HS-5 (cell line): Measurements from ENCODE around the gene COX18.

ENCODE experiments used
- DNase-seq: peaks from one replicate; pipeline ENCODE4 v3.0.0-alpha.2; 2012; ENCODE audit warnings: low read depth

COX18 gene

GRCh38 chr4:73069338-73070073 is at the start of gene COX18:
Gene COX18, minus strand, starts transcription at chr4:73069716. Its CDS starts 67 bp downstream, at chr4:73069649.
- peak; percentile 89 for DNase-seq

- DNase-seq, result no peak
Measured at GRCh38 chr4:73109493-73109892, 40.0 kb upstream of the COX18 start.

- no peak for DNase-seq
Measured at GRCh38 chr4:73104695-73105094, 35.2 kb upstream of the COX18 start.

GRCh38 chr4:73103799-73104503 is 34.4 kb upstream of the COX18 start:
- DNase-seq, result no peak

- DNase-seq, result no peak
Measured at GRCh38 chr4:73099143-73099542, 29.6 kb upstream of the COX18 start.

- no peak for DNase-seq
Measured at GRCh38 chr4:73098713-73099112, 29.2 kb upstream of the COX18 start.

- DNase-seq, result no peak
Measured at GRCh38 chr4:73098016-73098415, 28.5 kb upstream of the COX18 start.

GRCh38 chr4:73092868-73093267 is 23.4 kb upstream of the COX18 start:
- no peak for DNase-seq

- DNase-seq, result no peak
Measured at GRCh38 chr4:73090738-73091137, 21.2 kb upstream of the COX18 start.

GRCh38 chr4:73087871-73088270 is 18.4 kb upstream of the COX18 start:
- no peak for DNase-seq

GRCh38 chr4:73086095-73086868 is 16.8 kb upstream of the COX18 start:
- DNase-seq, result no peak

GRCh38 chr4:73080789-73081188 is 11.3 kb upstream of the COX18 start:
- no peak for DNase-seq

- DNase-seq, result no peak
Measured at GRCh38 chr4:73075832-73076231, 6.3 kb upstream of the COX18 start.

- DNase-seq, result no peak
Measured at GRCh38 chr4:73070074-73070390, 516 bp upstream of the COX18 start.

GRCh38 chr4:73068491-73069337 is 802 bp downstream of the COX18 start:
- DNase-seq, result peak; percentile 19

- DNase-seq, result peak; percentile 19
Measured at GRCh38 chr4:73067971-73068394, 1.5 kb downstream of the COX18 start.

GRCh38 chr4:73066928-73067327 is 2.6 kb downstream of the COX18 start:
- DNase-seq, result no peak

- no peak for DNase-seq
Measured at GRCh38 chr4:73066445-73066844, 3.1 kb downstream of the COX18 start.

- DNase-seq, result no peak
Measured at GRCh38 chr4:73064536-73064935, 5.0 kb downstream of the COX18 start.

GRCh38 chr4:73055241-73055897 is 14.1 kb downstream of the COX18 start:
- no peak for DNase-seq

- DNase-seq, result no peak
Measured at GRCh38 chr4:73053974-73054480, 15.5 kb downstream of the COX18 start.
